Kidney (tissue), 14 donors: ENCODE data around the gene PRM2. TPM values are rescaled to one million over a fixed set of nuclear protein-coding genes. Genes with fewer than 3 reads are reported as not detected.
A peak's percentile ranks its signal among the peaks of the same experiment; 100 is the strongest.

Experiments
- DNase-seq, 5 donors: peaks; one replicate each; pipeline ENCODE4 v3.0.0-alpha.2; 2013 to 2020
- FAIRE-seq: peaks from 2 replicates; lab custom pipeline; 2012; peaks lifted over from hg19 to GRCh38; lab: Jason Lieb, UNC
- H3K27ac ChIP-seq, 2 donors: one replicate each; pipeline ENCODE4 v1.7.0; 2013; ENCODE audit warnings: low read depth in 2 of 2, low read length in 2 of 2, inconsistent platforms in 1 of 2
- H3K27me3 ChIP-seq: one replicate; pipeline ENCODE4 v1.7.1; 2013; ENCODE audit warnings: low read length, inconsistent platforms; ENCODE audit not compliant: control insufficient read depth, insufficient read depth
- H3K36me3 ChIP-seq, 3 donors: one replicate each; pipeline versions ENCODE4 v1.7.0 to v1.7.1; 2013; ENCODE audit warnings: low read length in 3 of 3, control low read depth in 1 of 3, inconsistent platforms in 1 of 3; ENCODE audit not compliant: insufficient read depth in 3 of 3, control insufficient read depth in 2 of 3
- H3K4me1 ChIP-seq, 3 donors: one replicate each; pipeline versions ENCODE4 v1.7.0 to v1.7.1; 2013; ENCODE audit warnings: low read length in 3 of 3, inconsistent platforms in 1 of 3, low read depth in 1 of 3; ENCODE audit not compliant: control insufficient read depth in 2 of 3, insufficient read depth in 2 of 3
- H3K4me3 ChIP-seq, 3 donors: one replicate each; pipeline versions ENCODE4 v1.7.0 to v1.8.1; 2013; ENCODE audit warnings: low read length in 3 of 3, control low read depth in 1 of 3, inconsistent platforms in 1 of 3
- H3K9ac ChIP-seq, 3 donors: one replicate each; pipeline versions ENCODE4 v1.7.0 to v1.7.1; 2013; ENCODE audit warnings: low read length in 3 of 3, control low read depth in 1 of 3, inconsistent platforms in 1 of 3
- H3K9me3 ChIP-seq, 3 donors: one replicate each; pipeline versions ENCODE4 v1.7.0 to v1.7.1; 2013; ENCODE audit warnings: low read length in 3 of 3, control low read depth in 1 of 3, inconsistent platforms in 1 of 3; ENCODE audit not compliant: control insufficient read depth in 2 of 3, insufficient read depth in 1 of 3
- intact Hi-C: fragments of 100-400 bp; cut with DNase I; formaldehyde crosslinking; loops from one replicate; pipeline ENCODE4 v1.11.1; 2022
- polyA plus RNA-seq: library from polyadenylated mRNA; stranded (reverse); fragments of 350-450 nt; fragmentation: Illumina TruSeq; extraction: RNeasy Lipid Tissue Mini Kit (QIAGEN cat#74804); gene quantifications from one replicate; pipeline ENCODE4 v1.2.3, GENCODE V29; 2014; ENCODE audit warnings: low read depth, low replicate concordance; ENCODE audit not compliant: insufficient read depth
- total RNA-seq: library from RNA; stranded (reverse); fragmentation: NEBNext Ultra II Directional; extraction: Animal tissue kit (Norgen Biotek cat#: 25700); gene quantifications from one replicate; pipeline ENCODE4 v1.2.1, GENCODE V29; 2021
- TF ChIP-seq, protein P1 (sequence below): IDR thresholded peaks from 3 replicates; pipeline ENCODE4 v1.5.1; 2012; ENCODE audit warnings: mild to moderate bottlenecking, moderate library complexity, borderline replicate concordance; ENCODE audit not compliant: insufficient read depth; ENCODE audit errors: extremely low read depth
- donor health status: control.
- donor health status: control.
- donor health status: control.
- donor health status: control.
- donor health status: control.
- donor health status: DM: yes; HTN: yes; CAD: no.
- donor health status: Normal renal cell carcinoma (clear cell type).

Gene PRM2
- total and polyA plus RNA-seq, 2 donors from 2014 or later, result not detected

DNA sequence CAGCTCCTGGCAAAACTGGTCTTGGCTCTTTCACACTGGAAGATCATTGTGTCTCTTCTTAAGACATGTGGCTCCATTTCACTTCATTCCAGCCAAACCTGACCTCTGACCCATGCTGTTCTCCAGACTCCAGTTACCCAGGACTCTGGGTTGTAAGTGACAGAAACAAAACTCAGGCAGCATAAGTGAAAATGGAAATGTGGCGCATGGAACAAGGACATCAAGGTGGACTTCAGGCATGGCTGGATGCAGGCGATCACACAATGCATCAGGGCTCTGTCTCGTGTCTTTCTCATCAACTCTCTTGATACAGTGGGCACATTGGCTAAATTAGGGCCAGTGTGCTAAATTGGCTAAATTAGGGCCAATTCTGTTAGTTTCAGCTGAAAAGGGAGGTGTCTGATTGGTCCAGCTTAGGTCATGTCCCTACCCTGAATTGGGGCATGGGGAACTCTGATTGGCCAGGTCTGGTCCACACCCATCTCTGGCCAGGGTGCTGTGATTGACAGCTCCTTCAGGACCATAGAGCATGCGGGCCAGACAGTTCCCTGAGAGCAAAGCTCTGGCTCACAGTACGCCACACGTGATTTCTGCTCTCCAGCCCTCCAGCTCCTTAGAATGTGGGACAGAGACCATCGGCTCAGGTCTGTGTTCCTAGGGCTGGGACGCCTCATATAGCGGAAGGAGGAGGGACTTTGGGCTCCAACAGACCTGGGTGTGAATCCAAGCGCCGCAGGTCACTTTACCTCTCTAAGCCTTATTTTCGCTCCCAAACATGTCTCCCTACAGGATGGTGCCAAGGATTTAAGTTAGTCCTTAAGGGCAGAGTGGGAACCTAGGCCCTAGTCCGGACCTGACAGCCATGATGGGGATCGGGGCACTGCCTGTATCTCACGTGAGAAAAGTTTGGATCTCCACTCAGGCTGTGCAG, 37.7 kb downstream of the PRM2 start:
- TF ChIP-seq, protein P1, sequence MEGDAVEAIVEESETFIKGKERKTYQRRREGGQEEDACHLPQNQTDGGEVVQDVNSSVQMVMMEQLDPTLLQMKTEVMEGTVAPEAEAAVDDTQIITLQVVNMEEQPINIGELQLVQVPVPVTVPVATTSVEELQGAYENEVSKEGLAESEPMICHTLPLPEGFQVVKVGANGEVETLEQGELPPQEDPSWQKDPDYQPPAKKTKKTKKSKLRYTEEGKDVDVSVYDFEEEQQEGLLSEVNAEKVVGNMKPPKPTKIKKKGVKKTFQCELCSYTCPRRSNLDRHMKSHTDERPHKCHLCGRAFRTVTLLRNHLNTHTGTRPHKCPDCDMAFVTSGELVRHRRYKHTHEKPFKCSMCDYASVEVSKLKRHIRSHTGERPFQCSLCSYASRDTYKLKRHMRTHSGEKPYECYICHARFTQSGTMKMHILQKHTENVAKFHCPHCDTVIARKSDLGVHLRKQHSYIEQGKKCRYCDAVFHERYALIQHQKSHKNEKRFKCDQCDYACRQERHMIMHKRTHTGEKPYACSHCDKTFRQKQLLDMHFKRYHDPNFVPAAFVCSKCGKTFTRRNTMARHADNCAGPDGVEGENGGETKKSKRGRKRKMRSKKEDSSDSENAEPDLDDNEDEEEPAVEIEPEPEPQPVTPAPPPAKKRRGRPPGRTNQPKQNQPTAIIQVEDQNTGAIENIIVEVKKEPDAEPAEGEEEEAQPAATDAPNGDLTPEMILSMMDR, result no peak
- DNase-seq (no peak), FAIRE-seq (no peak)
- no peaks in the 10 kb centered on the region for H3K27me3 ChIP-seq
- no peak overlapping the region for H3K4me3 ChIP-seq
- H3K4me1 ChIP-seq, result peaks cover 0 to 3% (median 0%) of the 10 kb centered on the region in 3 donors
- no peaks in the 10 kb centered on the region for H3K9me3 ChIP-seq
- no peak overlapping the region for H3K9ac ChIP-seq
- intact Hi-C loops, result no loop called here
- H3K27ac ChIP-seq, result no peak overlapping the region
- no peaks in the 10 kb centered on the region for H3K36me3 ChIP-seq

DNA sequence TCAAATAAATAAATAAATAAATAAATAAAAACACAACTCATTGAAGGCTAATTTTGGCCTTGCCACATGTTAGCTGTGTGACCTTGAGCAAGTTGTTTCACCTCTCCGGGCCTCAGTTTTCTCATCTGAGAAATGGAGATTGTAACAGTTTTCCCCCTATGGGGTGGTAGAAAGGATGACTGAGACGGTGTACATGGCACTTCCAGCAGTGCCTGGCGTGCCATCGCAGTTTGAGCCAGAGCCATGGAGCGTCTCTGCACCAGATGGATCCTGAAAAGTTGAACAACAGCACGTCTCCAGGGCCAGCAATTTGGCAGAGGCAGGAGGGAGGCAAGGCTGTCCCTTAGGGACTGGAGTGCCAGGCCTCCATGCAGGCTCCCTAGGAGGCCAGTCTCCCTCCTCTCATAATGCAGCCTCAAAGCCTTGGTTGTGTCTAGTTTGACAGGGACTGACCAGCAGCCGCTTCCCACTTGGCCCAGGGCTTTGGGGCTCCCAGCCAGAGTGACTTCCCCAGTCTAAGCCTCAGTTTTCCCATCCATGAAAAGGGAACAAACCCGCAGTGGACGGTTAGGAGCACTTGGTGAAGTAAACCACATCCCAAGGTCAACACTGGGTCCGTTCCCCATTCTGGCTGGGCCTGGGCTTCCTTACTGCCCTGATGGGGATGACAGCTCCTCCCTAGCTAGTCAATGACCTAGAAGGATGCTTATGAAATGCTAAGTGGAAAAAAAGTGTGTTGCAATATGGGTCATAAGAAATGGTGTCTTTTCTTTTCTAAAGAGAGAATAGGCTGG, 39.6 kb downstream of the PRM2 start:
- DNase-seq (no peak), FAIRE-seq (no peak)
- Histone ChIP-seq H3K4me3 (no peak overlapping the region), H3K4me1 (peaks cover 0 to 5% (median 0%) of the 10 kb centered on the region in 3 donors), H3K9me3 (no peaks in the 10 kb centered on the region), H3K36me3 (no peaks in the 10 kb centered on the region), H3K27me3 (no peaks in the 10 kb centered on the region), H3K9ac (no peak overlapping the region), H3K27ac (no peak overlapping the region)
- intact Hi-C loops, result no loop called here
- TF ChIP-seq, protein P1, result no peak

DNA sequence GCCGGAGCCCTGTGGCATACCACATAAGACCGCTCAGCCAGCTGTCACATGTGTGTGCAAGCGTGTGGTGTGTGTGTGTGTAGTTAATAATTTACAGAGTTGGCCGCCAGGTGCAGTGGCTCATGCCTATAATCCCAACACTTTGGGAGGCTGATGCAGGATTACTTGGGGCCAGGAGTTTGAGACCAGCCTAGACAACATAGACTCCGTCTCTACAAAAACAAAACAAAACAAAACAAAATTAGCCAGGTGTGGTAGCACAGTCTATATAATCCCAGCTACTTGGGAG, 40.6 kb downstream of the PRM2 start:
- H3K4me1 ChIP-seq, result peaks cover 0 to 5% (median 0%) of the 10 kb centered on the region in 3 donors
- DNase-seq (peak in 3 of 5 donors; percentile 57 to 67 (median 59)), FAIRE-seq (no peak)
- no peak overlapping the region for H3K4me3 ChIP-seq
- TF ChIP-seq, protein P1, result no peak
- no peaks in the 10 kb centered on the region for H3K36me3 ChIP-seq
- H3K9ac ChIP-seq, result no peak overlapping the region
- no peaks in the 10 kb centered on the region for H3K9me3 ChIP-seq
- H3K27me3 ChIP-seq, result no peaks in the 10 kb centered on the region
- intact Hi-C loops, result no loop called here
- no peak overlapping the region for H3K27ac ChIP-seq
